GM13977 (cell line): ENCODE measurements around the gene HOTAIR.

ENCODE experiments used
- DNase-seq: peaks from one replicate; pipeline ENCODE4 v3.0.0; 2012; ENCODE audit warnings: low spot score
- CTCF ChIP-seq: IDR thresholded peaks from 2 replicates; pipeline ENCODE4 v1.5.1; 2012; ENCODE audit warnings: mild to moderate bottlenecking, control low read depth; ENCODE audit not compliant: insufficient read depth; ENCODE audit errors: extremely low read depth, missing control alignments
- in situ Hi-C: fragments of 300-500 bp; cut with MboI; formaldehyde crosslinking; loops from one replicate; pipeline ENCODE4 v1.12.0; 2022; ENCODE audit warnings: low sequenced_read_pairs, low pct_unique_long_range_greater_than_20kb, mixed read lengths, inconsistent platforms; ENCODE audit not compliant: unreplicated experiment

Gene HOTAIR

GRCh38 chr12:53952335-53952694, 22.4 kb downstream of the HOTAIR start:
- in situ Hi-C loops, result no loop called here
- no peak for DNase-seq
- no peak for TF ChIP-seq CTCF

- no peak for TF ChIP-seq CTCF
- no peak for DNase-seq
- in situ Hi-C loops, result no loop called here
Observed at GRCh38 chr12:53951577-53952334, 23.0 kb downstream of the HOTAIR start.

GRCh38 chr12:53950789-53951576, 23.8 kb downstream of the HOTAIR start:
- no peak for TF ChIP-seq CTCF
- in situ Hi-C loops, result no loop called here
- no peak for DNase-seq

GRCh38 chr12:53950437-53950773, 24.3 kb downstream of the HOTAIR start:
- in situ Hi-C loops, result no loop called here
- no peak for TF ChIP-seq CTCF
- no peak for DNase-seq

- in situ Hi-C loops, result loop anchor here (25.0 kb wide), 1 partner anchor 87 kb away; the partner anchor contains the start of genes HOXC5 and HOXC6
Observed at GRCh38 chr12:53949631-53950436, 24.9 kb downstream of the HOTAIR start.

More at GRCh38 chr12:53949631-53950436, 24.9 kb downstream of the HOTAIR start:
- TF ChIP-seq CTCF, result no peak
- no peak for DNase-seq
